PFSK-1 (cell line): ENCODE data around the gene GLIS1.
A peak's percentile ranks its signal among the peaks of the same experiment; 100 is the strongest.

Experiments used
- FOXP2 ChIP-seq: optimal IDR thresholded peaks from 2 replicates; pipeline ENCODE3; 2011; ENCODE audit warnings: borderline replicate concordance, control low read depth, inconsistent platforms; ENCODE audit not compliant: insufficient read depth; ENCODE audit errors: extremely low read length, extremely low read depth
- POLR2AphosphoS5 ChIP-seq: IDR thresholded peaks from 2 replicates; pipeline ENCODE4 v1.6.1; 2012; ENCODE audit warnings: low read depth, mild to moderate bottlenecking, control low read depth, low read length, moderate library complexity
- REST ChIP-seq, 2 experiments: IDR thresholded peaks; 2 replicates each; pipeline versions ENCODE4 v1.6.1 to v1.8.0; 2011 to 2012; ENCODE audit warnings: low read depth in 2 of 2, low read length in 2 of 2, control low read depth in 1 of 2, inconsistent platforms in 1 of 2, mild to moderate bottlenecking in 1 of 2, moderate library complexity in 1 of 2; ENCODE audit not compliant: insufficient read depth in 1 of 2
- SIN3A ChIP-seq: IDR thresholded peaks from 2 replicates; pipeline ENCODE4 v1.6.1; 2012; ENCODE audit warnings: mild to moderate bottlenecking, low read length, moderate library complexity, borderline replicate concordance; ENCODE audit not compliant: insufficient read depth
- TAF1 ChIP-seq: IDR thresholded peaks from 2 replicates; pipeline ENCODE4 v1.6.1; 2012; ENCODE audit warnings: low read length, control low read depth, borderline replicate concordance; ENCODE audit not compliant: insufficient read depth

The GLIS1 gene

GRCh38 chr1:53763461-53763860, 24.5 kb upstream of the GLIS1 start:
- TF ChIP-seq FOXP2 (no peak), POLR2AphosphoS5 (no peak), TAF1 (no peak), SIN3A (no peak), REST (IDR thresholded peaks at IDR 0.05; ENCODE audit: insufficient read depth in 1 of 2, low read depth in 2 of 2, low read length in 2 of 2) (no peak)

GRCh38 chr1:53755874-53756273, 16.9 kb upstream of the GLIS1 start:
- TF ChIP-seq FOXP2: no peak
- no peak for TF ChIP-seq REST (IDR thresholded peaks at IDR 0.05; ENCODE audit: insufficient read depth in 1 of 2, low read depth in 2 of 2, low read length in 2 of 2)
- TF ChIP-seq POLR2AphosphoS5: no peak
- no peak for TF ChIP-seq SIN3A

- no peak for TF ChIP-seq FOXP2
- no peak for TF ChIP-seq SIN3A
- TF ChIP-seq TAF1: no peak
- 0 out of 4 replicates have a peak, but pooled peaks of 1 of the 2 experiments have one; percentile 40 for TF ChIP-seq REST (IDR thresholded peaks at IDR 0.05; ENCODE audit: insufficient read depth in 1 of 2, low read depth in 2 of 2, low read length in 2 of 2)
Observed at GRCh38 chr1:53754484-53755312, 15.7 kb upstream of the GLIS1 start.

- no peak for TF ChIP-seq REST (IDR thresholded peaks at IDR 0.05; ENCODE audit: insufficient read depth in 1 of 2, low read depth in 2 of 2, low read length in 2 of 2)
- no peak for TF ChIP-seq POLR2AphosphoS5
- no peak for TF ChIP-seq TAF1
- TF ChIP-seq SIN3A: no peak
- TF ChIP-seq FOXP2: no peak
Observed at GRCh38 chr1:53752281-53752680, 13.3 kb upstream of the GLIS1 start.

- TF ChIP-seq POLR2AphosphoS5 (no peak), TAF1 (no peak), FOXP2 (no peak), REST (IDR thresholded peaks at IDR 0.05; ENCODE audit: insufficient read depth in 1 of 2, low read depth in 2 of 2, low read length in 2 of 2) (no peak), SIN3A (no peak)
Observed at GRCh38 chr1:53747841-53748240, 8.9 kb upstream of the GLIS1 start.
